HG02623 (cell line): ENCODE data around the gene TTC36.
"Not testable (repeated sequence)": the region's sequence is repeated elsewhere in the genome, so short reads cannot be mapped to it uniquely, and the experiment has no call there.

Source experiments
- ATAC-seq: cut with Tn5 transposase; IDR thresholded peaks from one replicate; pipeline ENCODE4 v1.9.1; 2021; ENCODE audit warnings: moderate library complexity; ENCODE audit not compliant: unreplicated experiment

Gene TTC36

GRCh38 chr11:118574636-118575035 is 47.4 kb downstream of the TTC36 start:
- no peak for ATAC-seq

GRCh38 chr11:118577995-118578394 is 50.7 kb downstream of the TTC36 start:
- ATAC-seq = not testable (repeated sequence)
